Measurements from ENCODE around the gene NLRP1. TPM values are rescaled to one million over a fixed set of nuclear protein-coding genes. Genes with fewer than 3 reads are reported as not detected.
A peak's percentile ranks its signal among the peaks of the same experiment; 100 is the strongest.

NLRP1 gene
- total RNA-seq, 5 donors from 2014 or later (not counting 1 experiment from before 2014, with no cell fraction given) = 233 to 317 (median 243) TPM

DNA sequence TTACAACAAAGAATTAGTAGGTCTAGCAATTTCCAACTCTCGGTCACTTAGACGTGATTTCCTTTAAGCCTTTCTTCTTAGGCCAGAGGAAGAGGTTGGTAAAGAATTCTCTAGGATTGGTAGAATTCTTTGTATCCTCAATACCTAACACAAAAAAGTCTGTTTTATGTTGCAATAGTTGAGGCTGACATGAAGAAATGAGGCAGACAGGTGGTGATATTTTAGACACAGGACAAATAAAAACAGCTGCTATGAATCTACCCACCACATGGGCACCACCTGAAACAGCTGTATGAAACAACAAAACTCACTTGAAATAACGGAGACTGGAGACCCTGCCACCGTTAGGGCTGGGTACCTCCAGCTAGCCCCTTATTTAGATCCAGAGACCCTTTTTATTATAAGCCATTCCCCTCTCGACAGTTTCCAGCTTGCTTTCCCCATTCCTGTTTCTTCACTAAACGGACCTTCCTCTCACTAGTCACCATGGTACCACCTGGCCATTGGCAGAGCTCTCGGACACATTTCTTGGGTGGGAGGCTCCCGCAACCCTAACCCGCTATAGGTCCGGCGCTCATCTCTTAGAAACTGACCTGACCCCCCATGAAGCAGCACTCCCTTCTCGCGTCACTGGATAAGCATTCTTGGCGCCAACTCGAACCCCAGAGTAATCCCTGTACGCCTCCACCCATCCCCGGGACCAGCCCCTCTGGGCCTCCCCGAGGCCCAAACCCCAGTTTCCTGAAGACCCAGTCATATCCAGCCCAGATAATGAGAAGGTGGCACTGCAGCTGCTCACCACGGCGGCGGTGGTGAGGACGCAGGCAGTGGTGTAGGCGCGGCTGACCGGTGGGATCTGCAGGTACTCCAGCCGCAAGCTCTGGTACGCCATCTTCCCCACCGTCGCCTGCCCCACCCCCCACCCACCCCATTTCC lies 98.8 kb downstream of the NLRP1 start, which contains the start of gene DERL2:
Gene DERL2, minus strand, starts transcription at position 909 of the 936 bp plus-strand sequence. Its CDS starts 17 bp downstream, at position 892.
- DNase-seq = peak in 2 of 35 experiments; percentile 19 to 21
- ChIA-PET CTCF (no interaction called here), POLR2A (interaction anchor here in 1 of 2 donors (0.6 to 1.5 kb wide), 5 partner anchors 13 to 782 kb away, joined by 3 to 5 read pairs (median 5); partner anchors contain the start of genes NUP88 and RPAIN)
- Mint-ChIP-seq H3K27me3 (no peaks in the 10 kb centered on the region), H3K4me1 (peaks cover 59 to 72% (median 70%) of the 10 kb centered on the region in 3 donors), H3K9me3 (no peaks in the 10 kb centered on the region), H3K4me3 (peak within 1 kb of the TSS; percentile 90 to 97 (median 96)), H3K27ac (peak within 1 kb of the TSS; percentile 96 to 99), H3K36me3 (peaks cover 44% of the 10 kb centered on the region)
- H3K27ac ChIP-seq (ENCODE audit: low read length) = peak within 1 kb of the TSS; percentile 99
- ATAC-seq (replicated peaks in 1 of 4) = peak in 2 of 4 experiments; percentile 0 to 2
- 0% methylated on average over 25 of the region's 29 CpGs for WGBS (ENCODE audit: insufficient coverage)
- peaks cover 20 to 25% of the 10 kb centered on the region in 2 experiments for H3K4me1 ChIP-seq (ENCODE audit: control insufficient read depth in 1 of 2, extremely low read depth in 1 of 2, insufficient read depth in 2 of 2, low read length in 2 of 2)
- H3K9me3 ChIP-seq = no peaks in the 10 kb centered on the region
- no peaks in the 10 kb centered on the region for H3K27me3 ChIP-seq (replicated peaks in 1 of 2; ENCODE audit: control insufficient read depth in 2 of 2, extremely low read depth in 1 of 2, insufficient read depth in 2 of 2, low read length in 1 of 2)
- H3K4me3 ChIP-seq (ENCODE audit: control insufficient read depth in 1 of 2, extremely low read depth in 1 of 2, low read length in 1 of 2) = peak within 1 kb of the TSS; percentile 94 to 99
- peaks cover 0 to 59% of the 10 kb centered on the region in 2 donors for H3K36me3 ChIP-seq (ENCODE audit: control insufficient read depth in 2 of 2, extremely low read depth in 1 of 2, insufficient read depth in 1 of 2, low read length in 1 of 2)

DNA sequence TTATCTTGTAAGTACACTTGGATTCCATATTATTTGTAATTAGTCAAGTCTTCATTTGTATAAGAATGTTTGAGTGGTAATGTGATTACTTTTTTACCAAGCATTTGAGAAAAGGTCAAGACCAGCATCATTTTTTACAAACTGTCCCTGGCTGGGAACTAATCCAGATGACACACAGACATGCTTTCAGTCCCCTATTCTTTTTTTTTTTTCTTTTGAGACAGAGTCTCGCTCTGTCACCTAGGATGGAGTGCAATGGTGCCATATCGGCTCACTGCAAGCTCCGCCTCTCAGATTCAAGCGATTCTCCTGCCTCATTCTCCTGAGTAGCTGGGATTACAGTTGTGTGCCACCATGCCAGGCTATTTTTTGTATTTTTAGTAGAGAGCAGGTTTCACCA lies 102.9 kb downstream of the NLRP1 start:
- ChIA-PET POLR2A (no interaction called here), CTCF (interaction anchor here in 1 of 2 donors (0.6 kb wide), 1 partner anchor 233 kb away, joined by 9 read pairs; no protein-coding TSS in a partner anchor)
- 100% methylated on average over 1 of the region's 4 CpGs for WGBS (ENCODE audit: insufficient coverage)
- Mint-ChIP-seq H3K4me1 (peaks cover 54 to 67% (median 66%) of the 10 kb centered on the region in 3 donors), H3K9me3 (no peaks in the 10 kb centered on the region), H3K36me3 (peaks cover 56% of the 10 kb centered on the region), H3K27ac (no peak overlapping the region), H3K4me3 (no peak overlapping the region), H3K27me3 (no peaks in the 10 kb centered on the region)
- ATAC-seq (replicated peaks in 1 of 4) = no peak
- no peak for DNase-seq
- Histone ChIP-seq H3K9me3 (no peaks in the 10 kb centered on the region), H3K27ac (ENCODE audit: low read length) (no peak overlapping the region), H3K27me3 (replicated peaks in 1 of 2; ENCODE audit: control insufficient read depth in 2 of 2, extremely low read depth in 1 of 2, insufficient read depth in 2 of 2, low read length in 1 of 2) (no peaks in the 10 kb centered on the region), H3K4me3 (ENCODE audit: control insufficient read depth in 1 of 2, extremely low read depth in 1 of 2, low read length in 1 of 2) (no peak overlapping the region), H3K4me1 (ENCODE audit: control insufficient read depth in 1 of 2, extremely low read depth in 1 of 2, insufficient read depth in 2 of 2, low read length in 2 of 2) (peaks cover 13% of the 10 kb centered on the region in 2 experiments), H3K36me3 (ENCODE audit: control insufficient read depth in 2 of 2, extremely low read depth in 1 of 2, insufficient read depth in 1 of 2, low read length in 1 of 2) (peaks cover 10 to 71% of the 10 kb centered on the region in 2 donors)

DNA sequence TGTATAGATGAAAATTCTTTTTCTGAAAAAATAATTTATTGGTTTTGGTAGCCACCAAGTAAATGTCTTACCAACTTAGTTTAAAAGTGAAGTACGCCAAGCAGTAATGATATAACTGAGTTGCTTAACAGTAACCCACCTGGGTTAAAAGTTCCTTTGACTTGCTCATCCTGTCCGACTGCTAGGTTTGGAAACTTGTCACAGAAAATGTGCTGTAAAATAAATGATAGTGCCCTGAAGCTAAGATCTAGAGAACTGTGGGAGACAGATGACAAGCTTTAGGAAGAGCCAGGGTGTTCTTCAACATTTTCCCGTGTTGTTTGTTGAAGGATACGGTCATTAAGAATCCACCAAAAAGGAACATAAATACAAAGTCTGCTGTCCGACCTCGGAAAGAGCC lies 103.3 kb downstream of the NLRP1 start:
- DNase-seq (no peak), ATAC-seq (replicated peaks in 1 of 4) (no peak)
- no peak overlapping the region for H3K27ac ChIP-seq (ENCODE audit: low read length)
- H3K9me3 Mint-ChIP-seq = no peaks in the 10 kb centered on the region
- peaks cover 14 to 71% of the 10 kb centered on the region in 2 donors for H3K36me3 ChIP-seq (ENCODE audit: control insufficient read depth in 2 of 2, extremely low read depth in 1 of 2, insufficient read depth in 1 of 2, low read length in 1 of 2)
- no peaks in the 10 kb centered on the region for H3K9me3 ChIP-seq
- no peak overlapping the region for H3K4me3 ChIP-seq (ENCODE audit: control insufficient read depth in 1 of 2, extremely low read depth in 1 of 2, low read length in 1 of 2)
- no peaks in the 10 kb centered on the region for H3K27me3 Mint-ChIP-seq
- peaks cover 13% of the 10 kb centered on the region in 2 experiments for H3K4me1 ChIP-seq (ENCODE audit: control insufficient read depth in 1 of 2, extremely low read depth in 1 of 2, insufficient read depth in 2 of 2, low read length in 2 of 2)
- no CpG with 5 or more reads among the region's 6 CpGs for WGBS (ENCODE audit: insufficient coverage)
- H3K4me3 Mint-ChIP-seq = no peak overlapping the region
- no peak overlapping the region for H3K27ac Mint-ChIP-seq
- H3K4me1 Mint-ChIP-seq = peaks cover 56 to 66% (median 63%) of the 10 kb centered on the region in 3 donors
- ChIA-PET CTCF (interaction anchor here in 1 of 2 donors (0.6 kb wide), 2 partner anchors 232 to 905 kb away, joined by 3 to 9 read pairs; no protein-coding TSS in a partner anchor), POLR2A (no interaction called here)
- H3K27me3 ChIP-seq (replicated peaks in 1 of 2; ENCODE audit: control insufficient read depth in 2 of 2, extremely low read depth in 1 of 2, insufficient read depth in 2 of 2, low read length in 1 of 2) = no peaks in the 10 kb centered on the region
- H3K36me3 Mint-ChIP-seq = peaks cover 56% of the 10 kb centered on the region

DNA sequence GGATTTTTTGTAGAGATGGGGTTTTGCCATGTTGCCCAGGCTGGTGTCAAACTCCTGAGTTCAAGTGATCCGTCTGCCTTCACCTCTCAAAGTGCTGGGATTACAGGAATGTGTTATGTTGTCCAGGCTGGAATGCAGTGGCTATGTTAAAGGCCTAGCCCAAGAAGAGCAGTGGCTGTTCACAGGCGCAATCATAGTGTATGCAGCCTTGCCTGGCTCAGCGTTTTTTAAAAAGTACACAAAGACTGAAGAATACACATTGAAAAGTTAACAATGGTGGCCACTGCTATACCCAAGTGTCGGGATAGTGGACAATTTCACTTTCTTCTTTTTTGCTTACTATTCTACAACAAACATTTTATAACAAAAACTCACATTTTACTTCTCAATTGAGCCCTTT lies 105.3 kb downstream of the NLRP1 start:
- CTCF ChIA-PET = interaction anchor here in 1 of 2 donors (0.7 kb wide), 1 partner anchor 29 kb away, joined by 4 read pairs; no protein-coding TSS in a partner anchor
- no peak overlapping the region for H3K27ac Mint-ChIP-seq
- Histone ChIP-seq H3K36me3 (ENCODE audit: control insufficient read depth in 2 of 2, extremely low read depth in 1 of 2, insufficient read depth in 1 of 2, low read length in 1 of 2) (peaks cover 14 to 78% of the 10 kb centered on the region in 2 donors), H3K4me1 (ENCODE audit: control insufficient read depth in 1 of 2, extremely low read depth in 1 of 2, insufficient read depth in 2 of 2, low read length in 2 of 2) (peaks cover 0 to under 1% of the 10 kb centered on the region in 2 experiments), H3K9me3 (no peaks in the 10 kb centered on the region), H3K27me3 (replicated peaks in 1 of 2; ENCODE audit: control insufficient read depth in 2 of 2, extremely low read depth in 1 of 2, insufficient read depth in 2 of 2, low read length in 1 of 2) (no peaks in the 10 kb centered on the region), H3K4me3 (ENCODE audit: control insufficient read depth in 1 of 2, extremely low read depth in 1 of 2, low read length in 1 of 2) (no peak overlapping the region), H3K27ac (ENCODE audit: low read length) (no peak overlapping the region)
- WGBS (ENCODE audit: insufficient coverage) = 94% methylated on average over 3 of the region's 4 CpGs
- peaks cover 68% of the 10 kb centered on the region for H3K36me3 Mint-ChIP-seq
- peaks cover 46 to 51% (median 47%) of the 10 kb centered on the region in 3 donors for H3K4me1 Mint-ChIP-seq
- H3K27me3 Mint-ChIP-seq = no peaks in the 10 kb centered on the region
- ATAC-seq (replicated peaks in 1 of 4) (no peak), DNase-seq (no peak)
- POLR2A ChIA-PET = no interaction called here
- H3K4me3 Mint-ChIP-seq = no peak overlapping the region
- H3K9me3 Mint-ChIP-seq = no peaks in the 10 kb centered on the region

DNA sequence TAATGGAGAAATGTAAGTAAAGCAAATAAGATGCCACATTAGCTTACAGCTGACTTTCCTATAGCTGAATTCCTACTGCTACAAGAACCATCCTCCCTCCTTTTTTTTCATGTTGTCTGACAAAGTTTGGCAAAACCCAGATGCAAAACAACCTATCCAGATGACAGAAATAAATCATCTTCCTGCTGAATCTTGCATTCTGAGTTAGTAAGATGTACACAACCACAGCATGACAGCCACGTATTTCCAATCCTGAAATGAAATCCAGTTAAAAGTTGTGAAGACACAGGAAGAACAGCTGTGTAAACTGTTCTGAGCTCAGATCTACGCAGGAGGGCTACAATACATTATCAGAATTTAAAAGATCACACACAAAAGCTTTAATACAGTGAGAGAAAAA lies 110.4 kb downstream of the NLRP1 start:
- Histone ChIP-seq H3K9me3 (no peaks in the 10 kb centered on the region), H3K36me3 (ENCODE audit: control insufficient read depth in 2 of 2, extremely low read depth in 1 of 2, insufficient read depth in 1 of 2, low read length in 1 of 2) (peaks cover 13 to 49% of the 10 kb centered on the region in 2 donors), H3K27ac (ENCODE audit: low read length) (no peak overlapping the region), H3K4me1 (ENCODE audit: control insufficient read depth in 1 of 2, extremely low read depth in 1 of 2, insufficient read depth in 2 of 2, low read length in 2 of 2) (peaks cover 0 to 5% of the 10 kb centered on the region in 2 experiments), H3K4me3 (ENCODE audit: control insufficient read depth in 1 of 2, extremely low read depth in 1 of 2, low read length in 1 of 2) (no peak overlapping the region), H3K27me3 (replicated peaks in 1 of 2; ENCODE audit: control insufficient read depth in 2 of 2, extremely low read depth in 1 of 2, insufficient read depth in 2 of 2, low read length in 1 of 2) (no peaks in the 10 kb centered on the region)
- POLR2A ChIA-PET = no interaction called here
- CTCF ChIA-PET = no interaction called here
- DNase-seq = no peak
- Mint-ChIP-seq H3K4me1 (peaks cover 22 to 25% (median 24%) of the 10 kb centered on the region in 3 donors), H3K9me3 (no peaks in the 10 kb centered on the region), H3K36me3 (peaks cover 43% of the 10 kb centered on the region), H3K27me3 (no peaks in the 10 kb centered on the region), H3K27ac (no peak overlapping the region), H3K4me3 (no peak overlapping the region)
- WGBS (ENCODE audit: insufficient coverage) = no CpG with 5 or more reads among the region's 2 CpGs
- ATAC-seq (replicated peaks in 1 of 4) = no peak

DNA sequence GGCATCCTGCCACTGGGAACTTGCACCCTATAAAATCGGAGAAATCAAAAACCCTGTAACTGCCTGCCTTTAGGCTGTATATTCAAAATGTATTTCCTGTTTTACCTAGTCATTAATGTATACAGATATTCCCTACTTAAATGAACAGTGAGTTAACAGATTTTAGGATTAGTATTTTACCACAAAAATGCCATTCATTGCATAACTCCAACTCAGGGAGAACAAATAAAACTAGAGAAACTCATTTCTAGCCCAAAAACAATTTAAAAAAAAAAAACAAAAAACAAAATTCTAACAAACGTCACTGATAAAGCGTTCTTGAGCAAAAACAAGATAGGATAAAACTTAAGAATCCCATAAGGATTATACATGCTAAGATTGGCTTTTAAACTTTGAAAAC lies 111.8 kb downstream of the NLRP1 start:
- no peaks in the 10 kb centered on the region for H3K27me3 ChIP-seq (replicated peaks in 1 of 2; ENCODE audit: control insufficient read depth in 2 of 2, extremely low read depth in 1 of 2, insufficient read depth in 2 of 2, low read length in 1 of 2)
- POLR2A ChIA-PET = interaction anchor here in 1 of 2 donors (1.0 kb wide), 1 partner anchor 12 kb away, joined by 3 read pairs; no protein-coding TSS in a partner anchor
- H3K4me3 ChIP-seq (ENCODE audit: control insufficient read depth in 1 of 2, extremely low read depth in 1 of 2, low read length in 1 of 2) = no peak overlapping the region
- no CpG with 5 or more reads among the region's 3 CpGs for WGBS (ENCODE audit: insufficient coverage)
- DNase-seq (no peak), ATAC-seq (replicated peaks in 1 of 4) (no peak)
- peaks cover 4 to 14% of the 10 kb centered on the region in 2 experiments for H3K4me1 ChIP-seq (ENCODE audit: control insufficient read depth in 1 of 2, extremely low read depth in 1 of 2, insufficient read depth in 2 of 2, low read length in 2 of 2)
- Mint-ChIP-seq H3K9me3 (no peaks in the 10 kb centered on the region), H3K27ac (no peak overlapping the region), H3K4me3 (no peak overlapping the region), H3K27me3 (no peaks in the 10 kb centered on the region), H3K4me1 (peaks cover 24 to 26% (median 25%) of the 10 kb centered on the region in 3 donors), H3K36me3 (peaks cover 31% of the 10 kb centered on the region)
- H3K27ac ChIP-seq (ENCODE audit: low read length) = no peak overlapping the region
- no peaks in the 10 kb centered on the region for H3K9me3 ChIP-seq
- CTCF ChIA-PET = no interaction called here
- peaks cover 8 to 36% of the 10 kb centered on the region in 2 donors for H3K36me3 ChIP-seq (ENCODE audit: control insufficient read depth in 2 of 2, extremely low read depth in 1 of 2, insufficient read depth in 1 of 2, low read length in 1 of 2)

Measured in T-cell (primary cell).